Measurements from ENCODE around the gene PVR.
"Not testable (repeated sequence)": the region's sequence is repeated elsewhere in the genome, so short reads cannot be mapped to it uniquely, and the experiment has no call there.

Gene PVR

GRCh38 chr19:44618640-44619357 lies 24.9 kb upstream of the PVR start:
- no peak for DNase-seq

GRCh38 chr19:44620667-44621066 lies 23.0 kb upstream of the PVR start:
- no peak for DNase-seq

- DNase-seq, result no peak
Observed at GRCh38 chr19:44621367-44621766, 22.3 kb upstream of the PVR start.

GRCh38 chr19:44623080-44623479 lies 20.6 kb upstream of the PVR start:
- no peak for DNase-seq

DNA sequence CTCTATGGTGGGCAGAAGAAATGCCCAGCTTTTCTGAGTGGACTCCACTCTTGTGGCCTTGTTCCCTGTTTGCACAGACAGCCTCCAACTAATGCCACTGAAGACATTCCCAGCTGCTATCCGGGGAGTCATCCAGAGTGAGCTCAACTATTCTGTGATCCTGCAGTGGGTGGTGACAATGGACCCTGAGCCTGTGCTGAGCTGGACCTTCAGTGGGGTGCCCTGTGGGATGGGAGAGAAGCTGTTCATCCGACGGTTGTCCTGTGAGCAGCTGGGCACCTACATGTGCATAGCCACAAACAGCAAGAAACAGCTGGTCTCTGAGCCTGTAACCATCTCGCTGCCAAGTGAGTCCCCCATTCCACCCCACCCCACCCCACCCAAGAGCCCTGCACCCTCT lies 20.1 kb upstream of the PVR start:
- no peak for DNase-seq

- no peak for DNase-seq
Observed at GRCh38 chr19:44624840-44625354, 18.8 kb upstream of the PVR start.

DNA sequence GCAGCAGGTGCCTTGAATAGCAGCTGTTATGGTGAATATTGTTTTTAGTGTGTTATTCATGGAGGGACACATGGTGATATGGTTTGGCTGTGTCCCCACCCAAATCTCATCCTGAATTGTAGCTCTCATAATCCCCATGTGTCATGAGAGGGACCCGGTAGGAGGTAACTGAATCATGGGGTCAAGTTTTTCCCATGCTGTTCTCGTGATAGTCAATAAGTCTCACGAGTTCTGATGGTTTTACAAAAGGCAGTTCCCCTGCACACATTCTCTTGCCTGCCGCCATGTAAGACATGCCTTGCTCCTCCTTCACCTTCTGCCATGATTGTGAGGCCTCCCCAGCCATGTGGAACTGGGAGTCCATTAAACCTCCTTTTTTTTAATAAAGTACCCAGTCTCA lies 18.1 kb upstream of the PVR start:
- DNase-seq, result not testable (repeated sequence)

DNA sequence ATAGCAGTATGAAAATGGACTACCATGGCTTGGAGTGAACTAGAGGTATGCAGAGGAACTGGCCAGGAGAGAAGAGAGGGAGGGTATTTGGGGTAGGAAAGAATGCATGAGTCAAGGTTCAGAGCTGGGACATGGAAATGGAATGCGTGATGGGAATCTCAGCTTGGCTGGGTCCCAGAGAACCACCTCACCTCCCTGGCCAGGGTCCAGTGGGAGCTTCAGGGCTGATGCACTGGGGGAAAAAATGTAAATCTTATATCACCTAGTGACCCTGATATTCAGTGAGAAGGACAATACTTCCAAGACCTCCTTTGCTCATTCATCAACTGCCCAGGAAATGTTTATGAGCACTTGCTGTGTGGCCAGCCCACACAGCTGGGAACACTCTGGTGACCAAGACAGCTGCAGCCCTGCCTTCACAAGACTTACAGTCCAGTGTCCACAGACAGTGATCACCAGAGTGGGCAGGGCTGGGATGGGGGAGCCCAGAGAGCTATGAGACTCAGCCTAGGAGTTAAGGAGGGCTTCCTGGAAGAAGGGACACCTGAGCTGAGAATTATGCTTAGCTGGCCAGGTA lies 17.6 kb upstream of the PVR start:
- DNase-seq, result no peak

DNA sequence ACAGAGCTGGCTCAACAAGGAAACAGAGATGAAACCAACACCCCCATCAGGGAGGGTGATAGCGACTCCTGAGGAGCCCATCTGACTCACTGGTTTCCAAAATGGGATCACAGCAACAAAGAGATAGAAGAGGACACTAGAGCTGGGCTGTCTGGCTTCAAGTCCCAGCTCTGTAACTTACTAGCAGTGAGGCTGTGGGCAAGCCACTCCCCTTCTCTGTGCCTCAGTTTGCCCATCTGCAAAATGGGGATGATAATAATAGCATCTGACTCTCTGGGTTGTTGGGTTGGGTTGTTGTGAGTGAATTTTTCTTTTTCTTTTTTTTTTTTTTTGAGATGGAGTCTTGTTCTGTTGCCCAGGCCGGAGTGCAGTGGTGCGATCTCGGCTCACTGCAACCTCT lies 16.1 kb upstream of the PVR start:
- DNase-seq, result no peak

DNA sequence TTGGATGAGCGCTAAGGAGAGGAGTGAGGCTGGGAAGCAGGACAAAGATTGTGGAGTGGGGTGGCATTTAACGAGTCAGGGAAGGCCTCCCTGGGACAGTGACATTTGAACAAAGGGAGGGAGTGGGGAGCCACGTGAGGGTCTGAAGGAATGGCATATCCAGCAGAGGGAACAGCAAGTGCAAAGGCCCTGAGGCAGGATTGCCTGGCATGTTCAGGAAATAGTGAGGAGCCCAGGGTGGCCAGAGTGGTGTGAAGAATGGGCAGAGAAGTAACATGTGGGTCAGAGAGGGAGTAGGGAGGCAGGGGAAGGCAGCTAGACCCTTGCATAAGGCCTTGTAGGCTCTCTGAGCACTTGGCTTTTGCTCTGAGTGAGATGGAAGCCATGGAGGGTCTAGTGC lies 14.9 kb upstream of the PVR start:
- no peak for DNase-seq

GRCh38 chr19:44631611-44632010 lies 12.1 kb upstream of the PVR start:
- DNase-seq, result not testable (repeated sequence)

GRCh38 chr19:44634058-44634457 lies 9.7 kb upstream of the PVR start:
- not testable (repeated sequence) for DNase-seq

DNA sequence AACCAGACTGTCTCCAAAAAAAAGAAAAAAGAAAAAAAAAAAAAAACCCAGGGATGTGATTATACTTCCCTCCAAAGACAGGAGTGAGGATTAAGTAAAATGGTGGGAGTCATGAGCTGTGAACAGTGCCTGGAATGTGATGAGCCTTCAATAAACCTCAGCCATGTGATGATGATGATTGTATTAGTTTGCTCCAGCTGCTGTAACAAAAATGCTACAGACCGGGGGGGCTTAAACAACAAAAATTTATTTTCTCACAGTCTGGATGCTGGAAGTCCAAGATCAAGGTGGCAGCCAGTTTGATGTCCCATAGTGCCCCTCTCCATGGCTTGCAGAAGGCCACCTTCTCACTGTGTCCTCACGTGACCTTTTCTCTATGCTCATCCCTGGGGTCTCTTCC lies 8.9 kb upstream of the PVR start:
- DNase-seq, result no peak

DNA sequence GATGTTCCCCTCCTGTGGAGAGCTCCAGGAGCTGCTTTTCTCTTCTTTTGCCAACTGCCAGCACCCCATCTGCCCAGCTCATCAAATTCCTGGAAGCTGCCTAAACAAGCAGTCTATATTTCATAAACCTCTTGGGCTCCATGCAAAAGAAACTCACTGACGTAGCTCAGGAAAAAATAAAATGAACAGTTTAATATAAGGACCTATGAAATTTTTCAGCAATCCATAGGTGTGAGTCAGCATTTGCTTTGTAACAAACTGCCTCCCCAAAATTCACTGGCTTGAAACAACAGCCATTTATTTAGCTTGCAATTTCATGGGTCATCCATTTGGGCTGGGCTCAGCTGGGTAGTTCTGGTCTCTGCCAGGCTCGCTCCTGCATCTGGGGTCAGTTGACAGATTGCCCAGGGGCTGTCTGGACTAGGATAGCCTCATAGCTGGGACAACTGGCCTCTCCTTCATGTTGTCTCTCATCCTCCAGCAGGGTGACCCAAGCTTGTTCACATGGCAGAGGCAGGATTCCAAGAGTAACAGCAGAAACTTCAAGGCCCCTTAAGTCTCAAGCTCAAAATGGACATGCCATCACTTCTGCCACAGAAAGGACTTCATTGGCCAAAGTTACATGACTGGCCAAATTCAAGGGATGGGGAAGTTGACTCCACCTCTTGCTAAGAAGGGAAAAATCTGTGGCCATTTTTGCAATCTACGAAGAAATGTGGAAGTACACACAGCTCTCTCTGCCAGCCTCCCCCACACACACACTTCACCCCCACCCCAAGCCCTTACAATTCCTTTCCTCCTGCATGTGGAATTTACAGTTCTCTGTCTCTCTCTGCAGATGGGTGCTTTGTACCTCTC lies 7.9 kb upstream of the PVR start:
- no peak for DNase-seq

- DNase-seq, result no peak
Observed at GRCh38 chr19:44636439-44637389, 7.0 kb upstream of the PVR start.

DNA sequence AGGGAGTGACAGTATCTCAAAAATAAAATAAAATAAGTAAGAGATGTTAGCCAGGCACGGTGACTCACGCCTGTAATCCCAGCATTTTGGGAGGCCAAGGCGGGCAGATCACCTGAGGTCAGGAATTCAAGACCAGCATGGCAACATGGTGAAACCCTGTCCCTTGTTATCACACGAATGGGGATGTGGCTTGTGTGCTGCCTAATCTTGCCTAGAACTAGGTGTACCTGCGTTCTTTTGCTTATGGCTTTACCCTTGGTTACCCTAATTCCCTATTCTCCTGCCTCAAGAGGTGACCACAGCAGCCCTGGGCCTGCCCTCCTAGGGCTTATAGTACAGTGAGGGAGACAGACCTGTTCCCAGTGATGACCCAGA lies 6.3 kb upstream of the PVR start:
- DNase-seq, result no peak

GRCh38 chr19:44640518-44640917 lies 3.2 kb upstream of the PVR start:
- DNase-seq, result no peak

GRCh38 chr19:44641501-44642265 lies 2.0 kb upstream of the PVR start:
- DNase-seq, result no peak

DNA sequence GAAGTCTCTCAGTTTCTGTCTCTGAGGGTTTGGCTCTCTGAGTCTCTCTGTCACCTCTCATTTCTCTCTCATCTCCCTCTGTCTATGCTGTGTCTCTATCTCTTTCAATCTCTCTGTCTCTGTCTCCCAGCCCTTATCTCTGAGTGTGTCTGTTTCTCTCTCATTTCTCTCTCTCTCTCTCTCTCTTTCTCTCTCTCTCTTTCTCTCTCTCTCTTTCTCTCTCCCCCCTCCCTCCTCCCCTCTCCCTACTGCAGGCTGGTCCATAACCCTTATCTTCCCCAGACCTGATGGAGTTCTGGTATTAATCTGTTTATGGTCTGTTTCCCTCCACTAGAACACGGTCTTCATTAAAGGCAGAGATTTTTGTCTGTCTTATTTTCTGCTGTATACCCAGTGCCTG lies 1.3 kb upstream of the PVR start:
- DNase-seq, result no peak

DNA sequence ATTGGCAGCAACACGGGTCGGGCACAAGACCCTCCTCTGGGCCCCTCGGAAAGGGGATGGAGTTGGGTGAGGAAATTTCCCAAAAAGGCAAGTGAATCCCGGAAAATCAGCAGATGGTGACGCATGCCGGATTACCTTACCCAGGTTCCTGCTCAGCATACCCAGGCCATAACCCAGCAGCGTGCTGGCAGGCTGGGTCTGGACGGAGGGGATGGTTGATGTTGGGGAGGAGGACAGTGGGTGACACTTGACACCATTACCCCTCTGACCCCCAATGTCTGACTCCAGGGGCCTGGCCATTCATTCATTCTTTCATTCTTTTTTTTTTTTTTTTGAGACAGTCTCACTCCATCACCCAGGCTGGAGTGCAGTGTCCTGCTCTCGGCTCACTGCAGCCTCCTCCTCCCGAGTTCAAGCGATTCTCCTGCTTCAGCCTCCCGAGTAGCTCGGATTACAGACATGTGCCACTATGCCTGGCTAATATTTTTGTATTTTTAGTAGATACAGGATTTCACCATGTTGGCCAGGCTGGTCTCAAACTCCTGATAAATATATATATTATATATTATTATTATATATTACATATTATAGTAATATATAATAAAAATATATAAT lies 799 bp downstream of the PVR start:
- no peak for DNase-seq

DNA sequence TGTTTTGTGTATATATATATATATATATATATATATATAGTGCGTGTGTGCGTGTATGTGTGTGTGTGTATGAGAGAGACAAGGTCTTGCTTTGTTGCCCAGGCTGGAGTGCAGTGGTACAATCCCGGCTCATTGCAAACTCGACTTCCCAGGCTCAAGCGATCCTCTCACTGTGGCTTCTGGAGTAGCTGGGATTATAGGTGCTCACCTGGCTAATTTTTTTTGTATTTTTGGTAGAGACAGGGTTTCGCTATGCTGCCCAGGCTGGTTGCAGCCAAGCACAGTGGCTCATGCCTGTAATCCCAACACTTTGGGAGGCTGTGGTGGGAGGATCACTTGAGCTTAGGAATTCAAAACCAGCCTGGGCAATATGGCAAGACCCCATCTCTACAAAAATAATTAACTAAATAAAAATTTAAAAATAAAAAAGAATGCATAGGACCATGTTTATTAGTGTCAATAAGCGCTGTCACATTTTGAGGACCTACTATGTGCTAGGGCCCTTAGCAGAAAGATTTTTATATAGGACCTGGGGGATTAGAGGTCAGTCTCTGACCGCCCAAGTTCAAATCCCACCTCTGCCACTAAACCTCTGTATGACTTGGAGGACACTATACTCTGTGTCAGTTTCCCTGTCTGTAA lies 1.8 kb downstream of the PVR start:
- DNase-seq, result no peak

Data from KG1 (cell line).